CD14-positive monocyte (primary cell): ENCODE data around the gene KIF21A. TPM values are rescaled to one million over a fixed set of nuclear protein-coding genes. Genes with fewer than 3 reads are reported as not detected.

Experiments
- DNase-seq, 3 donors: peaks; one replicate each; pipeline ENCODE4 v3.0.0-alpha.2; 2011 to 2022
- H2AFZ ChIP-seq: 2 replicates; pipeline ENCODE4 v1.6.0; 2012; ENCODE audit warnings: mild to moderate bottlenecking, low read depth, low read length, inconsistent platforms; ENCODE audit not compliant: insufficient read depth, poor library complexity, severe bottlenecking
- H3K27ac ChIP-seq, 2 donors: 1 replicate in 1 of 2; 2 replicates in 1 of 2; pipeline ENCODE4 v1.5.1; 2012 to 2013; ENCODE audit warnings: low read length in 2 of 2, control low read depth in 1 of 2, inconsistent platforms in 1 of 2, low read depth in 1 of 2, mild to moderate bottlenecking in 1 of 2
- H3K27me3 ChIP-seq, 2 donors: one replicate each; pipeline versions ENCODE4 v1.6.0 to v1.6.1; 2011 to 2013; ENCODE audit warnings: low read length in 2 of 2; ENCODE audit not compliant: control insufficient read depth in 2 of 2, insufficient read depth in 2 of 2
- H3K36me3 ChIP-seq, 2 donors: replicated peaks in 1 of 2; 1 replicate in 1 of 2; 2 replicates in 1 of 2; pipeline versions ENCODE4 v1.5.1 to v1.6.1; 2012 to 2013; ENCODE audit warnings: low read length in 2 of 2, control low read depth in 1 of 2, inconsistent platforms in 1 of 2, mild to moderate bottlenecking in 1 of 2; ENCODE audit not compliant: insufficient read depth in 2 of 2, control insufficient read depth in 1 of 2
- H3K4me1 ChIP-seq, 2 donors: 1 replicate in 1 of 2; 2 replicates in 1 of 2; pipeline versions ENCODE4 v1.5.1 to v1.6.1; 2012 to 2013; ENCODE audit warnings: low read length in 2 of 2, control low read depth in 1 of 2, inconsistent platforms in 1 of 2, mild to moderate bottlenecking in 1 of 2, moderate library complexity in 1 of 2; ENCODE audit not compliant: insufficient read depth in 2 of 2, control insufficient read depth in 1 of 2
- H3K4me2 ChIP-seq: replicated peaks from 2 replicates; pipeline ENCODE3; 2012; ENCODE audit warnings: low read length, moderate library complexity, mild to moderate bottlenecking; ENCODE audit not compliant: poor library complexity, severe bottlenecking; ENCODE audit errors: extremely low read depth
- H3K4me3 ChIP-seq, 3 experiments: fragments of 200-600 bp in 1 of 3; sonication (generic) in 1 of 3; replicated peaks in 1 of 3; 1 replicate in 2 of 3; 2 replicates in 1 of 3; pipeline ENCODE4 v1.5.1; 2011 to 2013; ENCODE audit warnings: low read length in 3 of 3, mild to moderate bottlenecking in 3 of 3, control low read depth in 2 of 3, low read depth in 2 of 3, inconsistent platforms in 1 of 3, moderate library complexity in 1 of 3
- H3K79me2 ChIP-seq: 2 replicates; pipeline ENCODE4 v1.6.0; 2012; ENCODE audit warnings: mild to moderate bottlenecking, control low read depth, inconsistent platforms, low read length, moderate library complexity; ENCODE audit not compliant: insufficient read depth
- H3K9ac ChIP-seq: 2 replicates; pipeline ENCODE4 v1.6.0; 2017; ENCODE audit warnings: low read length, mild to moderate bottlenecking; ENCODE audit not compliant: insufficient read depth, poor library complexity, severe bottlenecking
- H3K9me3 ChIP-seq, 2 donors: replicated peaks in 1 of 2; 1 replicate in 1 of 2; 2 replicates in 1 of 2; pipeline versions ENCODE4 v1.5.1 to v1.6.1; 2012 to 2013; ENCODE audit warnings: low read length in 2 of 2, control low read depth in 1 of 2; ENCODE audit not compliant: control insufficient read depth in 1 of 2, insufficient read depth in 1 of 2
- H4K20me1 ChIP-seq: 2 replicates; pipeline ENCODE4 v1.6.0; 2012; ENCODE audit warnings: mild to moderate bottlenecking, low read length, control low read depth, moderate library complexity; ENCODE audit not compliant: insufficient read depth
- H3K27ac Mint-ChIP-seq, 7 donors: one replicate each; pipeline ENCODE4 v1.8.0; 2020; ENCODE audit warnings: mild to moderate bottlenecking in 7 of 7, mixed read lengths in 7 of 7, moderate library complexity in 6 of 7, inconsistent platforms in 2 of 7
- H3K27me3 Mint-ChIP-seq, 3 donors: one replicate each; pipeline ENCODE4 v1.8.0; 2021 to 2022; ENCODE audit warnings: low read depth in 3 of 3, mild to moderate bottlenecking in 3 of 3, mixed read lengths in 3 of 3, moderate library complexity in 3 of 3, inconsistent platforms in 1 of 3
- H3K36me3 Mint-ChIP-seq, 2 donors: one replicate each; pipeline ENCODE4 v1.8.0; 2020; ENCODE audit warnings: mixed read lengths in 2 of 2, inconsistent platforms in 1 of 2, mild to moderate bottlenecking in 1 of 2
- H3K4me1 Mint-ChIP-seq: one replicate; pipeline ENCODE4 v1.8.0; 2020; ENCODE audit warnings: mild to moderate bottlenecking, mixed read lengths
- H3K4me3 Mint-ChIP-seq, 2 donors: one replicate each; pipeline ENCODE4 v1.8.0; 2020; ENCODE audit warnings: mild to moderate bottlenecking in 2 of 2, mixed read lengths in 2 of 2, moderate library complexity in 1 of 2
- H3K9me3 Mint-ChIP-seq, 7 donors: one replicate each; pipeline ENCODE4 v1.8.0; 2020 to 2022; ENCODE audit warnings: mixed read lengths in 7 of 7, mild to moderate bottlenecking in 6 of 7, moderate library complexity in 6 of 7, inconsistent platforms in 2 of 7
- CTCF ChIP-seq: fragments of 200-600 bp; IDR thresholded peaks from one replicate; pipeline ENCODE4 v1.8.0; 2022; ENCODE audit warnings: antibody characterized with exemption, mild to moderate bottlenecking
- WGBS: methylation state at CpG from one replicate; pipeline ENCODE4 v1.1.5; 2013; ENCODE audit warnings: missing lambda C conversion rate; ENCODE audit not compliant: insufficient coverage; 5-methylcytosine and 5-hydroxymethylcytosine counted together
- intact Hi-C, 2 donors: fragments of 100-400 bp; cut with micrococcal nuclease; formaldehyde crosslinking; loops; one replicate each; pipeline versions ENCODE4 v1.15.0 to v1.15.1; 2023
- polyA plus RNA-seq, 3 donors: library from polyadenylated mRNA; depleted of rRNA in 1 of 3; unstranded in 2 of 3; stranded (reverse) in 1 of 3; fragments of 300-500 nt in 2 of 3; fragments of >200 nt in 1 of 3; fragmentation: Illumina TruSeq in 2 of 3; gene quantifications; 1 replicate in 2 of 3; 2 replicates in 1 of 3; pipeline ENCODE4 v1.2.3, GENCODE V29; 2012 to 2021

KIF21A gene
- polyA plus RNA-seq, 3 donors: 0.03 to 0.05 TPM; not detected in 1

GRCh38 chr12:39372204-39372925 lies 70.6 kb downstream of the KIF21A start:
- peaks cover 0 to 3% (median 1%) of the 10 kb centered on the region in 7 donors for H3K9me3 Mint-ChIP-seq
- no peaks in the 10 kb centered on the region for H3K36me3 ChIP-seq
- no peak for TF ChIP-seq CTCF
- no peak overlapping the region for H3K27ac Mint-ChIP-seq
- H2AFZ ChIP-seq: no peak overlapping the region
- H3K4me3 ChIP-seq: no peak overlapping the region
- H3K27ac ChIP-seq: no peak overlapping the region
- no peaks in the 10 kb centered on the region for H3K4me1 ChIP-seq
- intact Hi-C loops: no loop called here
- no peak overlapping the region for H3K4me3 Mint-ChIP-seq
- H3K79me2 ChIP-seq: no peaks in the 10 kb centered on the region
- no peaks in the 10 kb centered on the region for H3K27me3 Mint-ChIP-seq
- H3K36me3 Mint-ChIP-seq: no peaks in the 10 kb centered on the region
- no peak for DNase-seq
- no peaks in the 10 kb centered on the region for H3K9me3 ChIP-seq
- H3K9ac ChIP-seq: no peak overlapping the region
- no peaks in the 10 kb centered on the region for H3K27me3 ChIP-seq
- H3K4me2 ChIP-seq: no peak overlapping the region
- H3K4me1 Mint-ChIP-seq: peaks cover 1% of the 10 kb centered on the region
- no peaks in the 10 kb centered on the region for H4K20me1 ChIP-seq
- 91% methylated on average over 1 of the region's 2 CpGs for WGBS

DNA sequence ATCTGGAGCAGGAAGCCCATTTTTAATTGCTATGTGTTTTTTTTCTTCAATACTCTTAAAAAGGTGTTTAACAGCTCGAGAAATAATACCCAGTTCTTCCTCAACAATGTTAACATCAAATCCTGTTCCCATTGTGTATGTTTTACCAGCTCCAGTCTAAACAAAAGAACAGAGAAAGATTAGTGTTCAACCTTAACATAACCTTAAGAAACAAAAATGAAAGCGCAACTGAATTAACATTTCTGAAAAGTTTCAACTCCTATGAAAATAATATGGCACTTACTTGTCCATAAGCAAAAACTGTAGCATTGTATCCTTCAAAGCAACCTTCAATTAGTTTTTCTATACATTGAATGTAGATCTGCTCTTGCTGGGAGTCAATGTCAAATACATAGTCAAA lies 73.2 kb downstream of the KIF21A start:
- Mint-ChIP-seq H3K4me3 (no peak overlapping the region), H3K27me3 (no peaks in the 10 kb centered on the region), H3K4me1 (peaks cover 1% of the 10 kb centered on the region), H3K36me3 (no peaks in the 10 kb centered on the region), H3K9me3 (peaks cover 0 to 3% (median 2%) of the 10 kb centered on the region in 7 donors), H3K27ac (no peak overlapping the region)
- no peaks in the 10 kb centered on the region for H3K27me3 ChIP-seq
- H4K20me1 ChIP-seq: no peaks in the 10 kb centered on the region
- no peak for TF ChIP-seq CTCF
- H3K27ac ChIP-seq: no peak overlapping the region
- H2AFZ ChIP-seq: no peak overlapping the region
- WGBS: 100% methylated on average over 1 of the region's 2 CpGs
- H3K4me3 ChIP-seq: no peak overlapping the region
- no peaks in the 10 kb centered on the region for H3K79me2 ChIP-seq
- DNase-seq: no peak
- H3K9me3 ChIP-seq: no peaks in the 10 kb centered on the region
- H3K36me3 ChIP-seq: no peaks in the 10 kb centered on the region
- H3K9ac ChIP-seq: no peak overlapping the region
- no peak overlapping the region for H3K4me2 ChIP-seq
- H3K4me1 ChIP-seq: no peaks in the 10 kb centered on the region
- intact Hi-C loops: no loop called here
